Measurements from ENCODE around the gene RENBP. TPM values are rescaled to one million over a fixed set of nuclear protein-coding genes. Genes with fewer than 3 reads are reported as not detected.

RENBP gene
- total and polyA plus RNA-seq, 2 of the 13 experiments (the other 11 are each of a cell fraction or from before 2014, with no cell fraction given) = 1.4 to 2.6 TPM

DNA sequence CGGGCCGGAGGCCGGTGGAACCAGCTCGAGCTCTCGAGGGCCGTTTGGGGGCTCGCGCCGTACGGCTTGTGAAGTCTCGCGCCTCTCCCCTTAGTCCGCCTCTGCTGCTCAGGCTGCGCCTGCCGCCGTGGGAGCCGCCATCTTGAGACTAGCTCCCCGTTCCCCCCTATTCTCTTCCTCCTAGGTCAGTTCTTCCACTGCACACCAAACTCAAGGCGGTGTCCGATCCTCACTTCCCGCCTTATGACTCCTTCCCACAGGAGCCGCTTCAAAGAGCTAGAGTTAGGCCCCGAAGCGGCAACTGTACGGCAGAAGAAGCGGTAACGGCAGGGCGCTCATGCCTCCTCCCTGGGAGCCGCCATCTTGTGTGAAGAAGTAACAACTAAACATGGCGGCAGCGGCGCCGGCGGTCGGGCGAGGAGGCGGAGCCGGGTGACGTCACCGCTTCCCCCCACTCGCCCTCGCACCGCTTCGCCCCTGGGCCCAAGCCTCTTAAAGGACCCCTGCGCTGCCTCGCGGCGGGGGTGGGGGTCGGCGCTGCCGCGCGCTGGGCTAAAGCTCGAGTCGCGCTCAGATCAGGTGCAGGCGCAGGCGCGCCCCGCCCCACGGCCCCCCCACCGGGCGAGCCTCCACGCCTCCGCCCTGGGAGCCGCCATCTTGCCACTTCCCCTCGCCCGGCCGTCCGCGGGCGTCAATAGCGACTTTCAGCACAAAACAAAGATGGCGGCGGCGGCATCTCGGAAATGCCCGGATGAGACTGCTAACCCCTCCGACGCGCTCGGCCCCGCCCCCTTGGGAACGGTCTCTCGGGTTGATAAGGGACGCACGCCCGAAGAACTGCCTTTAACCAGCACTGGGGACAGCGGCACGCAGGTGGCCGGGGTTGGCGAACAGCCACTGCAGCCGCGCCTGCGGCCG is 27.3 kb upstream of the RENBP start, which contains the start of gene HCFC1 (continued):
- TF ChIP-seq, protein P1, sequence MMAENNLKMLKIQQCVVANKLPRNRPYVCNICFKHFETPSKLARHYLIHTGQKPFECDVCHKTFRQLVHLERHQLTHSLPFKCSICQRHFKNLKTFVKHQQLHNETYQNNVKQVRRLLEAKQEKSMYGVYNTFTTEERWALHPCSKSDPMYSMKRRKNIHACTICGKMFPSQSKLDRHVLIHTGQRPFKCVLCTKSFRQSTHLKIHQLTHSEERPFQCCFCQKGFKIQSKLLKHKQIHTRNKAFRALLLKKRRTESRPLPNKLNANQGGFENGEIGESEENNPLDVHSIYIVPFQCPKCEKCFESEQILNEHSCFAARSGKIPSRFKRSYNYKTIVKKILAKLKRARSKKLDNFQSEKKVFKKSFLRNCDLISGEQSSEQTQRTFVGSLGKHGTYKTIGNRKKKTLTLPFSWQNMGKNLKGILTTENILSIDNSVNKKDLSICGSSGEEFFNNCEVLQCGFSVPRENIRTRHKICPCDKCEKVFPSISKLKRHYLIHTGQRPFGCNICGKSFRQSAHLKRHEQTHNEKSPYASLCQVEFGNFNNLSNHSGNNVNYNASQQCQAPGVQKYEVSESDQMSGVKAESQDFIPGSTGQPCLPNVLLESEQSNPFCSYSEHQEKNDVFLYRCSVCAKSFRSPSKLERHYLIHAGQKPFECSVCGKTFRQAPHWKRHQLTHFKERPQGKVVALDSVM (CRISPR knock-in tag; IDR thresholded peaks at IDR 0.05) = peak; percentile 36; the same call in 1 of the 2 replicates
- TF ChIP-seq ZSCAN9 (CRISPR knock-in tag; IDR thresholded peaks at IDR 0.05; ENCODE audit: borderline replicate concordance) (no peak), RBFOX2 (IDR thresholded peaks at IDR 0.05; ENCODE audit: low read depth, low read length) (peak; percentile 89), NFE2 (CRISPR knock-in tag; IDR thresholded peaks at IDR 0.05) (no peak), NFRKB (IDR thresholded peaks at IDR 0.05) (peak; percentile 76), HNRNPH1 (optimal IDR thresholded peaks at IDR 0.05; ENCODE audit: low read depth, low read length) (no peak), ZNF317 (CRISPR knock-in tag; IDR thresholded peaks at IDR 0.05) (no peak), PTBP1 (IDR thresholded peaks at IDR 0.05; ENCODE audit: low read depth, low read length, poor library complexity, severe bottlenecking) (no peak), ZFP90 (CRISPR knock-in tag; IDR thresholded peaks at IDR 0.05; ENCODE audit: borderline replicate concordance) (no peak), KLF6 (CRISPR knock-in tag; IDR thresholded peaks at IDR 0.05) (no peak), ISL2 (CRISPR knock-in tag; IDR thresholded peaks at IDR 0.05) (peak; percentile 23; the same call in 1 of the 2 replicates), HMGA1 (CRISPR knock-in tag; conservative IDR thresholded peaks at IDR 0.05) (no peak)
- TF ChIP-seq, protein P2, sequence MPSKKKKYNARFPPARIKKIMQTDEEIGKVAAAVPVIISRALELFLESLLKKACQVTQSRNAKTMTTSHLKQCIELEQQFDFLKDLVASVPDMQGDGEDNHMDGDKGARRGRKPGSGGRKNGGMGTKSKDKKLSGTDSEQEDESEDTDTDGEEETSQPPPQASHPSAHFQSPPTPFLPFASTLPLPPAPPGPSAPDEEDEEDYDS (CRISPR knock-in tag; IDR thresholded peaks at IDR 0.05) = no peak; the same call in 1 of the 2 replicates
- TF ChIP-seq, protein P3, sequence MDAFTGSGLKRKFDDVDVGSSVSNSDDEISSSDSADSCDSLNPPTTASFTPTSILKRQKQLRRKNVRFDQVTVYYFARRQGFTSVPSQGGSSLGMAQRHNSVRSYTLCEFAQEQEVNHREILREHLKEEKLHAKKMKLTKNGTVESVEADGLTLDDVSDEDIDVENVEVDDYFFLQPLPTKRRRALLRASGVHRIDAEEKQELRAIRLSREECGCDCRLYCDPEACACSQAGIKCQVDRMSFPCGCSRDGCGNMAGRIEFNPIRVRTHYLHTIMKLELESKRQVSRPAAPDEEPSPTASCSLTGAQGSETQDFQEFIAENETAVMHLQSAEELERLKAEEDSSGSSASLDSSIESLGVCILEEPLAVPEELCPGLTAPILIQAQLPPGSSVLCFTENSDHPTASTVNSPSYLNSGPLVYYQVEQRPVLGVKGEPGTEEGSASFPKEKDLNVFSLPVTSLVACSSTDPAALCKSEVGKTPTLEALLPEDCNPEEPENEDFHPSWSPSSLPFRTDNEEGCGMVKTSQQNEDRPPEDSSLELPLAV (CRISPR knock-in tag; conservative IDR thresholded peaks at IDR 0.05; ENCODE audit: low read depth) = no peak
- TF ChIP-seq, protein P4, sequence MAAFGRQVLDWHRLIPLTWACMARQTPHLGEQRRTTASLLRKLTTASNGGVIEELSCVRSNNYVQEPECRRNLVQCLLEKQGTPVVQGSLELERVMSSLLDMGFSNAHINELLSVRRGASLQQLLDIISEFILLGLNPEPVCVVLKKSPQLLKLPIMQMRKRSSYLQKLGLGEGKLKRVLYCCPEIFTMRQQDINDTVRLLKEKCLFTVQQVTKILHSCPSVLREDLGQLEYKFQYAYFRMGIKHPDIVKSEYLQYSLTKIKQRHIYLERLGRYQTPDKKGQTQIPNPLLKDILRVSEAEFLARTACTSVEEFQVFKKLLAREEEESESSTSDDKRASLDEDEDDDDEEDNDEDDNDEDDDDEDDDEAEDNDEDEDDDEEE (CRISPR knock-in tag; IDR thresholded peaks at IDR 0.05) = no peak
- TF ChIP-seq, protein P5, sequence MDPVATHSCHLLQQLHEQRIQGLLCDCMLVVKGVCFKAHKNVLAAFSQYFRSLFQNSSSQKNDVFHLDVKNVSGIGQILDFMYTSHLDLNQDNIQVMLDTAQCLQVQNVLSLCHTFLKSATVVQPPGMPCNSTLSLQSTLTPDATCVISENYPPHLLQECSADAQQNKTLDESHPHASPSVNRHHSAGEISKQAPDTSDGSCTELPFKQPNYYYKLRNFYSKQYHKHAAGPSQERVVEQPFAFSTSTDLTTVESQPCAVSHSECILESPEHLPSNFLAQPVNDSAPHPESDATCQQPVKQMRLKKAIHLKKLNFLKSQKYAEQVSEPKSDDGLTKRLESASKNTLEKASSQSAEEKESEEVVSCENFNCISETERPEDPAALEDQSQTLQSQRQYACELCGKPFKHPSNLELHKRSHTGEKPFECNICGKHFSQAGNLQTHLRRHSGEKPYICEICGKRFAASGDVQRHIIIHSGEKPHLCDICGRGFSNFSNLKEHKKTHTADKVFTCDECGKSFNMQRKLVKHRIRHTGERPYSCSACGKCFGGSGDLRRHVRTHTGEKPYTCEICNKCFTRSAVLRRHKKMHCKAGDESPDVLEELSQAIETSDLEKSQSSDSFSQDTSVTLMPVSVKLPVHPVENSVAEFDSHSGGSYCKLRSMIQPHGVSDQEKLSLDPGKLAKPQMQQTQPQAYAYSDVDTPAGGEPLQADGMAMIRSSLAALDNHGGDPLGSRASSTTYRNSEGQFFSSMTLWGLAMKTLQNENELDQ (CRISPR knock-in tag; IDR thresholded peaks at IDR 0.05; ENCODE audit: borderline replicate concordance) = no peak

All from HepG2 (cell line).